IMR-90 (cell line): ENCODE data around the gene RALGPS1. TPM values are rescaled to one million over a fixed set of nuclear protein-coding genes. Genes with fewer than 3 reads are reported as not detected.

ENCODE experiments used
- ATAC-seq: fragments of 200-7000 bp; cut with Tn5 transposase; 2 replicates; pipeline ENCODE4 v1.9.1; 2020; ENCODE audit warnings: low read depth, mild to moderate bottlenecking, moderate library complexity
- BruUV-seq: library from RNA; stranded (reverse); fragments of 400-500 nt; replicated peaks from 2 replicates; lab custom pipeline; 2021; lab: Mats Ljungman, UMichigan
- CTCF ChIA-PET: fragments of 300-600 bp; formaldehyde crosslinking; extraction: SDS; loops from one replicate; lab custom pipeline; 2021; ENCODE audit warnings: antibody characterized with exemption; lab: Yijun Ruan, JAX
- POLR2A ChIA-PET: fragments of 300-600 bp; sonication (Branson Sonifier 250); formaldehyde crosslinking; loops from one replicate; lab custom pipeline; 2022; ENCODE audit warnings: antibody characterized with exemption; ENCODE audit not compliant: unreplicated experiment; lab: Charles Lee
- DNase-seq: peaks from one replicate; pipeline ENCODE4 v3.0.0; 2013
- H2AFZ ChIP-seq: replicated peaks from 2 replicates; pipeline ENCODE3; 2013; ENCODE audit warnings: low read length, mild to moderate bottlenecking; ENCODE audit not compliant: poor library complexity
- H2AK5ac ChIP-seq: 2 replicates; pipeline ENCODE4 v1.6.1; 2013; ENCODE audit warnings: low read depth, low read length, inconsistent platforms
- H2AK9ac ChIP-seq: replicated peaks from 2 replicates; pipeline ENCODE3; 2013; ENCODE audit warnings: mild to moderate bottlenecking, low read depth, low read length, moderate library complexity; ENCODE audit not compliant: poor library complexity
- H2BK120ac ChIP-seq: 2 replicates; pipeline ENCODE4 v1.6.1; 2013; ENCODE audit warnings: low read depth, low read length, inconsistent platforms
- H2BK15ac ChIP-seq: 3 replicates; pipeline ENCODE4 v1.6.1; 2013; ENCODE audit warnings: low read depth, low read length, inconsistent platforms
- H2BK20ac ChIP-seq: 2 replicates; pipeline ENCODE4 v1.6.1; 2013; ENCODE audit warnings: low read depth, mild to moderate bottlenecking, inconsistent platforms, low read length, moderate library complexity
- H2BK5ac ChIP-seq: 2 replicates; pipeline ENCODE4 v1.6.1; 2013; ENCODE audit warnings: mild to moderate bottlenecking, low read depth, low read length, inconsistent platforms; ENCODE audit not compliant: poor library complexity, severe bottlenecking
- H3K14ac ChIP-seq: replicated peaks from 2 replicates; pipeline ENCODE4 v1.6.1; 2013; ENCODE audit warnings: low read depth, low read length, inconsistent platforms
- H3K18ac ChIP-seq: 2 replicates; pipeline ENCODE4 v1.6.1; 2013; ENCODE audit warnings: low read depth, low read length, control low read depth
- H3K23ac ChIP-seq: 2 replicates; pipeline ENCODE4 v1.6.1; 2013; ENCODE audit warnings: low read depth, low read length, inconsistent platforms
- H3K27ac ChIP-seq: 2 replicates; pipeline ENCODE4 v1.5.1; 2013; ENCODE audit warnings: mild to moderate bottlenecking, control low read depth, low read length; ENCODE audit not compliant: insufficient read depth
- H3K27me3 ChIP-seq: 2 replicates; pipeline ENCODE4 v1.6.1; 2013; ENCODE audit warnings: low read length; ENCODE audit not compliant: control insufficient read depth, insufficient read depth
- H3K36me3 ChIP-seq: 2 replicates; pipeline ENCODE4 v1.6.1; 2013; ENCODE audit warnings: low read length, mixed read lengths; ENCODE audit not compliant: control insufficient read depth, insufficient read depth
- H3K4ac ChIP-seq: 2 replicates; pipeline ENCODE4 v1.6.1; 2013; ENCODE audit warnings: low read depth, low read length, inconsistent platforms
- H3K4me1 ChIP-seq: 2 replicates; pipeline ENCODE4 v1.6.1; 2013; ENCODE audit warnings: low read length, mixed read lengths; ENCODE audit not compliant: control insufficient read depth, insufficient read depth
- H3K4me2 ChIP-seq: 2 replicates; pipeline ENCODE4 v1.6.1; 2013; ENCODE audit warnings: low read depth, mild to moderate bottlenecking, control low read depth, low read length, moderate library complexity
- H3K4me3 ChIP-seq: 2 replicates; pipeline ENCODE4 v1.5.1; 2013; ENCODE audit warnings: low read depth, mild to moderate bottlenecking, control low read depth, low read length, moderate library complexity; ENCODE audit not compliant: insufficient read depth
- H3K56ac ChIP-seq: 2 replicates; pipeline ENCODE4 v1.6.1; 2013; ENCODE audit warnings: low read length, inconsistent platforms; ENCODE audit not compliant: insufficient read depth; ENCODE audit errors: extremely low read depth
- H3K79me1 ChIP-seq, 2 experiments: 2 replicates each; pipeline ENCODE4 v1.6.1; 2013; ENCODE audit warnings: low read length in 2 of 2, inconsistent platforms in 1 of 2, low read depth in 1 of 2
- H3K9ac ChIP-seq: 2 replicates; pipeline ENCODE4 v1.6.1; 2013; ENCODE audit warnings: low read depth, low read length, control low read depth
- H3K9me1 ChIP-seq: 2 replicates; pipeline ENCODE4 v1.6.1; 2013; ENCODE audit warnings: low read length, inconsistent platforms; ENCODE audit not compliant: insufficient read depth
- H3K9me3 ChIP-seq: 2 replicates; pipeline ENCODE4 v1.6.1; 2013; ENCODE audit warnings: low read length; ENCODE audit not compliant: control insufficient read depth, insufficient read depth
- H4K20me1 ChIP-seq: 2 replicates; pipeline ENCODE4 v1.6.1; 2013; ENCODE audit warnings: low read length, inconsistent platforms; ENCODE audit not compliant: insufficient read depth
- H4K5ac ChIP-seq: 2 replicates; pipeline ENCODE4 v1.6.1; 2013; ENCODE audit warnings: mild to moderate bottlenecking, low read depth, low read length, control low read depth
- H4K8ac ChIP-seq, 2 experiments: 2 replicates each; pipeline ENCODE4 v1.6.1; 2013; ENCODE audit warnings: low read depth in 2 of 2, low read length in 2 of 2, control low read depth in 1 of 2, inconsistent platforms in 1 of 2
- H4K91ac ChIP-seq: 2 replicates; pipeline ENCODE4 v1.6.1; 2013; ENCODE audit warnings: low read depth, low read length, inconsistent platforms; ENCODE audit not compliant: insufficient read depth
- BHLHE40 ChIP-seq: fragments of 150-350 bp; IDR thresholded peaks from 2 replicates; pipeline ENCODE4 v1.6.1; 2016; ENCODE audit warnings: mild to moderate bottlenecking, low read depth, low read length
- CEBPB ChIP-seq: IDR thresholded peaks from 2 replicates; pipeline ENCODE4 v1.6.1; 2012; ENCODE audit warnings: low read depth, low read length, improper control_type of control experiment
- CHD1 ChIP-seq: IDR thresholded peaks from 2 replicates; pipeline ENCODE4 v1.6.1; 2012; ENCODE audit warnings: low read depth, low read length, improper control_type of control experiment
- FOS ChIP-seq: fragments of 150-350 bp; IDR thresholded peaks from 2 replicates; pipeline ENCODE4 v1.6.1; 2016; ENCODE audit warnings: low read depth, low read length
- MAFK ChIP-seq: IDR thresholded peaks from 2 replicates; pipeline ENCODE4 v1.6.1; 2012; ENCODE audit warnings: low read depth, low read length, improper control_type of control experiment
- MAZ ChIP-seq: IDR thresholded peaks from 2 replicates; pipeline ENCODE4 v1.6.1; 2012; ENCODE audit warnings: low read depth, mild to moderate bottlenecking, low read length, improper control_type of control experiment, moderate library complexity, borderline replicate concordance
- MXI1 ChIP-seq: IDR thresholded peaks from 2 replicates; pipeline ENCODE4 v1.6.1; 2012; ENCODE audit warnings: low read depth, mild to moderate bottlenecking, low read length, moderate library complexity, borderline replicate concordance
- RAD21 ChIP-seq: IDR thresholded peaks from 2 replicates; pipeline ENCODE4 v1.6.1; 2012; ENCODE audit warnings: low read length, improper control_type of control experiment
- SMC3 ChIP-seq: fragments of 150-350 bp; IDR thresholded peaks from 2 replicates; pipeline ENCODE4 v1.6.1; 2016; ENCODE audit warnings: low read depth, mild to moderate bottlenecking, antibody characterized with exemption, low read length, moderate library complexity
- WGBS, 2 experiments: methylation state at CpG; one replicate each; pipeline versions ENCODE4 v1.1.5 to v1.1.7; 2013; ENCODE audit warnings: missing lambda C conversion rate in 2 of 2; ENCODE audit not compliant: insufficient read length in 1 of 2; ENCODE audit errors: extremely low coverage in 2 of 2; 5-methylcytosine and 5-hydroxymethylcytosine counted together
- dilution Hi-C: fragments of 300-500 bp; cut with HindIII; formaldehyde crosslinking; loops from one replicate; pipeline ENCODE4 v1.14.3; 2018; ENCODE audit warnings: low sequenced_read_pairs; ENCODE audit not compliant: unreplicated experiment
- in situ Hi-C: fragments of 300-500 bp; cut with MboI; formaldehyde crosslinking; loops from 3 replicates; pipeline ENCODE4 v1.14.3; 2019; ENCODE audit warnings: low sequenced_read_pairs, inconsistent platforms, mixed read lengths
- intact Hi-C: fragments of 100-400 bp; cut with micrococcal nuclease; formaldehyde crosslinking; loops from 2 replicates; pipeline ENCODE4 v1.10.0; 2022
- polyA plus RNA-seq, 3 experiments: library from polyadenylated mRNA; depleted of rRNA; stranded (reverse); fragments of >200 nt; gene quantifications; 2 replicates each; pipeline ENCODE4 v1.2.3, GENCODE V29; 2012; ENCODE audit warnings: low replicate concordance in 1 of 3
- total RNA-seq: library from RNA; depleted of rRNA; stranded (reverse); fragments of >200 nt; gene quantifications from 2 replicates; pipeline ENCODE4 v1.2.3, GENCODE V29; 2012
- TF ChIP-seq, protein P1 (sequence below): conservative IDR thresholded peaks from 2 replicates; pipeline ENCODE4 v1.5.1; 2012; ENCODE audit warnings: mild to moderate bottlenecking, low read depth, low read length, improper control_type of control experiment

The RALGPS1 gene
- total and polyA plus RNA-seq, 2 of the 4 experiments (the other 2 are of a cell fraction) = 0.90 to 2.8 TPM

GRCh38 chr9:127049044-127049443 is 134.5 kb downstream of the RALGPS1 start:
- BruUV-seq = no TSS peak

More at GRCh38 chr9:127049044-127049443, 134.5 kb downstream of the RALGPS1 start:
- no CpG with 5 or more reads among the region's 4 CpGs for whole genome bisulfite sequencing, 2 experiments
- TF ChIP-seq CEBPB (peak; percentile 60; the same call in 1 of the 2 replicates), RAD21 (peak; percentile 12), MAZ (no peak), SMC3 (peak; percentile 31), MXI1 (0 out of 2 replicates have a peak, but pooled peaks have one; percentile 17), CHD1 (no peak), BHLHE40 (0 out of 2 replicates have a peak, but pooled peaks have one; percentile 10), MAFK (0 out of 2 replicates have a peak, but pooled peaks have one; percentile 0), FOS (peak; percentile 59; the same call in 1 of the 2 replicates)
- TF ChIP-seq, protein P1, sequence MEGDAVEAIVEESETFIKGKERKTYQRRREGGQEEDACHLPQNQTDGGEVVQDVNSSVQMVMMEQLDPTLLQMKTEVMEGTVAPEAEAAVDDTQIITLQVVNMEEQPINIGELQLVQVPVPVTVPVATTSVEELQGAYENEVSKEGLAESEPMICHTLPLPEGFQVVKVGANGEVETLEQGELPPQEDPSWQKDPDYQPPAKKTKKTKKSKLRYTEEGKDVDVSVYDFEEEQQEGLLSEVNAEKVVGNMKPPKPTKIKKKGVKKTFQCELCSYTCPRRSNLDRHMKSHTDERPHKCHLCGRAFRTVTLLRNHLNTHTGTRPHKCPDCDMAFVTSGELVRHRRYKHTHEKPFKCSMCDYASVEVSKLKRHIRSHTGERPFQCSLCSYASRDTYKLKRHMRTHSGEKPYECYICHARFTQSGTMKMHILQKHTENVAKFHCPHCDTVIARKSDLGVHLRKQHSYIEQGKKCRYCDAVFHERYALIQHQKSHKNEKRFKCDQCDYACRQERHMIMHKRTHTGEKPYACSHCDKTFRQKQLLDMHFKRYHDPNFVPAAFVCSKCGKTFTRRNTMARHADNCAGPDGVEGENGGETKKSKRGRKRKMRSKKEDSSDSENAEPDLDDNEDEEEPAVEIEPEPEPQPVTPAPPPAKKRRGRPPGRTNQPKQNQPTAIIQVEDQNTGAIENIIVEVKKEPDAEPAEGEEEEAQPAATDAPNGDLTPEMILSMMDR = peak; percentile 34
- Histone ChIP-seq H2BK15ac (peak overlapping the region; percentile 63; the same call in 1 of the 3 replicates), H3K27me3 (no peaks in the 10 kb centered on the region), H2BK20ac (peak overlapping the region; percentile 85), H3K4me1 (peaks cover 4% of the 10 kb centered on the region), H3K4me2 (0 out of 2 replicates have a peak overlapping the region, but pooled peaks have one; percentile 0), H2BK5ac (peak overlapping the region; percentile 73), H3K4me3 (no peak overlapping the region), H4K20me1 (no peaks in the 10 kb centered on the region), H2AK5ac (no peak overlapping the region), H3K56ac (no peak overlapping the region), H3K4ac (peak overlapping the region; percentile 84), H3K9me1 (peaks cover 18% of the 10 kb centered on the region), H3K23ac (peak overlapping the region; percentile 73; the same call in 1 of the 2 replicates), H3K14ac (peak overlapping the region; percentile 79), H3K27ac (peak overlapping the region; percentile 6; the same call in 1 of the 2 replicates), H4K8ac (peak overlapping the region; percentile 14 to 60; a peak in 3 of 4 replicates), H3K9ac (no peak overlapping the region), H3K18ac (no peak overlapping the region), H3K36me3 (no peaks in the 10 kb centered on the region), H2AK9ac (no peak overlapping the region), H4K91ac (peak overlapping the region; percentile 9; the same call in 1 of the 2 replicates), H3K9me3 (no peaks in the 10 kb centered on the region), H2AFZ (peak overlapping the region; percentile 58), H2BK120ac (peak overlapping the region; percentile 90), H4K5ac (no peak overlapping the region; the same call in 1 of the 2 replicates), H3K79me1 (no peaks in the 10 kb centered on the region; a peak in 1 of 4 replicates)
- peak; percentile 97 for DNase-seq
- intact Hi-C loops = loop anchor here (2.0 kb wide), 1 partner anchor 150 kb away; no protein-coding TSS in a partner anchor
- ChIA-PET CTCF (interaction anchor here (1.5 kb wide), 1 partner anchor 12 kb away, joined by 6 read pairs; no protein-coding TSS in a partner anchor), POLR2A (no interaction called here)
- peak; percentile 93 for ATAC-seq
- dilution Hi-C loops = no loop called here
- in situ Hi-C loops = no loop called here
